Measurements from ENCODE around the gene WASF3. TPM values are rescaled to one million over a fixed set of nuclear protein-coding genes. Genes with fewer than 3 reads are reported as not detected.

The WASF3 gene
- total and polyA plus RNA-seq, 4 donors, result 4.9 to 14.4 (median 8.3) TPM

GRCh38 chr13:26688286-26688685 is 130.8 kb downstream of the WASF3 start:
- TF ChIP-seq, protein P1, sequence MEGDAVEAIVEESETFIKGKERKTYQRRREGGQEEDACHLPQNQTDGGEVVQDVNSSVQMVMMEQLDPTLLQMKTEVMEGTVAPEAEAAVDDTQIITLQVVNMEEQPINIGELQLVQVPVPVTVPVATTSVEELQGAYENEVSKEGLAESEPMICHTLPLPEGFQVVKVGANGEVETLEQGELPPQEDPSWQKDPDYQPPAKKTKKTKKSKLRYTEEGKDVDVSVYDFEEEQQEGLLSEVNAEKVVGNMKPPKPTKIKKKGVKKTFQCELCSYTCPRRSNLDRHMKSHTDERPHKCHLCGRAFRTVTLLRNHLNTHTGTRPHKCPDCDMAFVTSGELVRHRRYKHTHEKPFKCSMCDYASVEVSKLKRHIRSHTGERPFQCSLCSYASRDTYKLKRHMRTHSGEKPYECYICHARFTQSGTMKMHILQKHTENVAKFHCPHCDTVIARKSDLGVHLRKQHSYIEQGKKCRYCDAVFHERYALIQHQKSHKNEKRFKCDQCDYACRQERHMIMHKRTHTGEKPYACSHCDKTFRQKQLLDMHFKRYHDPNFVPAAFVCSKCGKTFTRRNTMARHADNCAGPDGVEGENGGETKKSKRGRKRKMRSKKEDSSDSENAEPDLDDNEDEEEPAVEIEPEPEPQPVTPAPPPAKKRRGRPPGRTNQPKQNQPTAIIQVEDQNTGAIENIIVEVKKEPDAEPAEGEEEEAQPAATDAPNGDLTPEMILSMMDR (IDR thresholded peaks at IDR 0.05; ENCODE audit: control extremely low read depth, extremely low read depth), result no peak
- no peak for ATAC-seq (ENCODE audit: insufficient read depth, low FRiP score)
- H3K36me3 ChIP-seq (ENCODE audit: control insufficient read depth in 4 of 4, insufficient read depth in 4 of 4, low read length in 4 of 4), result peaks cover 0 to 17% (median 11%) of the 10 kb centered on the region in 4 donors

GRCh38 chr13:26688980-26689379 is 131.5 kb downstream of the WASF3 start:
- TF ChIP-seq, protein P1 (IDR thresholded peaks at IDR 0.05; ENCODE audit: control extremely low read depth, extremely low read depth), result no peak
- no peak overlapping the region for H3K9ac ChIP-seq (ENCODE audit: insufficient read depth in 1 of 2, low read length in 2 of 2)
- H3K4me1 ChIP-seq (ENCODE audit: control insufficient read depth in 5 of 5, insufficient read depth in 5 of 5, low read length in 5 of 5), result no peaks in the 10 kb centered on the region
- peaks cover 0 to 17% (median 10%) of the 10 kb centered on the region in 4 donors for H3K36me3 ChIP-seq (ENCODE audit: control insufficient read depth in 4 of 4, insufficient read depth in 4 of 4, low read length in 4 of 4)
- 92 to 94% methylated on average over 4 of the region's 4 CpGs for WGBS, 2 donors
- peaks cover 0 to 6% (median 4%) of the 10 kb centered on the region in 4 donors for H3K9me3 ChIP-seq (ENCODE audit: control insufficient read depth in 4 of 4, insufficient read depth in 3 of 4, low read length in 3 of 4)
- ATAC-seq (ENCODE audit: insufficient read depth, low FRiP score) (no peak), DNase-seq (no peak)
- H3K27me3 ChIP-seq (ENCODE audit: control insufficient read depth in 3 of 3, insufficient read depth in 3 of 3, low read length in 2 of 3), result no peaks in the 10 kb centered on the region
- H3K27ac ChIP-seq (ENCODE audit: low read depth in 1 of 2, low read length in 1 of 2), result no peak overlapping the region
- H3K4me3 ChIP-seq, result no peak overlapping the region

More at GRCh38 chr13:26688286-26688685, 130.8 kb downstream of the WASF3 start:
- Histone ChIP-seq H3K4me3 (no peak overlapping the region), H3K27me3 (ENCODE audit: control insufficient read depth in 3 of 3, insufficient read depth in 3 of 3, low read length in 2 of 3) (no peaks in the 10 kb centered on the region), H3K27ac (ENCODE audit: low read depth in 1 of 2, low read length in 1 of 2) (no peak overlapping the region), H3K9me3 (ENCODE audit: control insufficient read depth in 4 of 4, insufficient read depth in 3 of 4, low read length in 3 of 4) (peaks cover 0 to 6% (median 4%) of the 10 kb centered on the region in 4 donors), H3K4me1 (ENCODE audit: control insufficient read depth in 5 of 5, insufficient read depth in 5 of 5, low read length in 5 of 5) (no peaks in the 10 kb centered on the region), H3K9ac (ENCODE audit: insufficient read depth in 1 of 2, low read length in 2 of 2) (no peak overlapping the region)
- DNase-seq, result no peak
- 95% methylated on average over 8 of the region's 8 CpGs for WGBS, 2 donors

- peaks cover 0 to 8% (median 4%) of the 10 kb centered on the region in 4 donors for H3K36me3 ChIP-seq (ENCODE audit: control insufficient read depth in 4 of 4, insufficient read depth in 4 of 4, low read length in 4 of 4)
- H3K27ac ChIP-seq (ENCODE audit: low read depth in 1 of 2, low read length in 1 of 2), result no peak overlapping the region
- TF ChIP-seq, protein P1 (IDR thresholded peaks at IDR 0.05; ENCODE audit: control extremely low read depth, extremely low read depth), result no peak
- H3K4me3 ChIP-seq, result no peak overlapping the region
- H3K27me3 ChIP-seq (ENCODE audit: control insufficient read depth in 3 of 3, insufficient read depth in 3 of 3, low read length in 2 of 3), result no peaks in the 10 kb centered on the region
- peaks cover 0 to 5% (median 0%) of the 10 kb centered on the region in 5 donors for H3K4me1 ChIP-seq (ENCODE audit: control insufficient read depth in 5 of 5, insufficient read depth in 5 of 5, low read length in 5 of 5)
- ATAC-seq (ENCODE audit: insufficient read depth, low FRiP score) (no peak), DNase-seq (no peak)
- WGBS, 2 donors, result 88 to 90% methylated on average over 10 of the region's 10 CpGs
- peaks cover 0 to 6% (median 4%) of the 10 kb centered on the region in 4 donors for H3K9me3 ChIP-seq (ENCODE audit: control insufficient read depth in 4 of 4, insufficient read depth in 3 of 4, low read length in 3 of 4)
- no peak overlapping the region for H3K9ac ChIP-seq (ENCODE audit: insufficient read depth in 1 of 2, low read length in 2 of 2)
Measured at GRCh38 chr13:26693749-26694463, 136.4 kb downstream of the WASF3 start.

Measured in lung (tissue), 12 donors.